OCI-LY1 (cell line): Measurements from ENCODE around the gene AP5S1.

Source experiments
- H2AFZ ChIP-seq: fragments of 200-600 bp; sonication (generic), shearing (Covaris generic); 2 replicates; pipeline ENCODE4 v1.6.0; 2014; ENCODE audit warnings: antibody characterized with exemption, mild to moderate bottlenecking, low read length
- H3F3A ChIP-seq: fragments of 200-600 bp; sonication (generic), shearing (Covaris generic); 2 replicates; pipeline ENCODE4 v1.6.0; 2014; ENCODE audit warnings: mild to moderate bottlenecking, antibody characterized with exemption, low read length, moderate library complexity; ENCODE audit not compliant: insufficient read depth
- H3K27ac ChIP-seq: fragments of 200-600 bp; sonication (generic); 2 replicates; pipeline ENCODE4 v1.5.1; 2014; ENCODE audit warnings: low read length, mixed run types, mild to moderate bottlenecking, low read depth; ENCODE audit not compliant: poor library complexity, severe bottlenecking
- H3K27me3 ChIP-seq: fragments of 200-600 bp; sonication (generic); 2 replicates; pipeline ENCODE4 v1.6.0; 2014; ENCODE audit warnings: antibody characterized with exemption, mild to moderate bottlenecking, low read length, moderate library complexity; ENCODE audit not compliant: insufficient read depth
- H3K36me3 ChIP-seq: fragments of 200-600 bp; sonication (generic); 2 replicates; pipeline ENCODE4 v1.6.1; 2014; ENCODE audit warnings: mild to moderate bottlenecking, antibody characterized with exemption, low read length, moderate library complexity, mixed read lengths; ENCODE audit not compliant: insufficient read depth
- H3K4me1 ChIP-seq: fragments of 200-600 bp; sonication (generic); 2 replicates; pipeline ENCODE4 v1.5.1; 2014; ENCODE audit warnings: mild to moderate bottlenecking, low read length, moderate library complexity; ENCODE audit not compliant: insufficient read depth, severe bottlenecking
- H3K4me2 ChIP-seq: fragments of 200-600 bp; sonication (generic), shearing (Covaris generic); 2 replicates; pipeline ENCODE4 v1.6.1; 2014; ENCODE audit warnings: low read length
- H3K4me3 ChIP-seq: fragments of 200-600 bp; sonication (generic); 2 replicates; pipeline ENCODE4 v1.5.1; 2014; ENCODE audit warnings: low read length, low read depth, mild to moderate bottlenecking, mixed read lengths; ENCODE audit not compliant: poor library complexity, severe bottlenecking
- H3K79me2 ChIP-seq: fragments of 200-600 bp; shearing (Covaris generic); 2 replicates; pipeline ENCODE4 v1.6.1; 2016; ENCODE audit warnings: mixed run types, low read length, mixed read lengths; ENCODE audit not compliant: insufficient read depth
- H3K9ac ChIP-seq: fragments of 200-600 bp; sonication (generic), shearing (Covaris generic); 2 replicates; pipeline ENCODE4 v1.6.1; 2014; ENCODE audit warnings: mild to moderate bottlenecking, low read length, mixed read lengths
- H3K9me2 ChIP-seq: fragments of 200-600 bp; sonication (generic), shearing (Covaris generic); 2 replicates; pipeline ENCODE4 v1.6.1; 2014; ENCODE audit warnings: low read depth, mild to moderate bottlenecking, low read length, mixed read lengths
- H3K9me3 ChIP-seq: fragments of 200-600 bp; shearing (Covaris generic); 2 replicates; pipeline ENCODE4 v1.6.1; 2014; ENCODE audit warnings: low read length, mixed read lengths
- H4K20me1 ChIP-seq: fragments of 200-600 bp; sonication (generic), shearing (Covaris generic); 2 replicates; pipeline ENCODE4 v1.6.0; 2016; ENCODE audit warnings: mild to moderate bottlenecking, low read length; ENCODE audit not compliant: insufficient read depth
- EZH2 ChIP-seq: fragments of 200-600 bp; sonication (generic), shearing (Covaris generic); IDR thresholded peaks from 2 replicates; pipeline ENCODE4 v1.8.0; 2017; ENCODE audit warnings: borderline replicate concordance, mixed run types, mild to moderate bottlenecking, antibody characterized with exemption, low read length, moderate library complexity, mixed read lengths
- TF ChIP-seq, protein P1 (sequence below): fragments of 200-600 bp; sonication (generic), shearing (Covaris generic); IDR thresholded peaks from 2 replicates; pipeline ENCODE4 v1.5.1; 2017; ENCODE audit warnings: mild to moderate bottlenecking, antibody characterized with exemption, low read length, moderate library complexity, mixed read lengths

AP5S1 gene

DNA sequence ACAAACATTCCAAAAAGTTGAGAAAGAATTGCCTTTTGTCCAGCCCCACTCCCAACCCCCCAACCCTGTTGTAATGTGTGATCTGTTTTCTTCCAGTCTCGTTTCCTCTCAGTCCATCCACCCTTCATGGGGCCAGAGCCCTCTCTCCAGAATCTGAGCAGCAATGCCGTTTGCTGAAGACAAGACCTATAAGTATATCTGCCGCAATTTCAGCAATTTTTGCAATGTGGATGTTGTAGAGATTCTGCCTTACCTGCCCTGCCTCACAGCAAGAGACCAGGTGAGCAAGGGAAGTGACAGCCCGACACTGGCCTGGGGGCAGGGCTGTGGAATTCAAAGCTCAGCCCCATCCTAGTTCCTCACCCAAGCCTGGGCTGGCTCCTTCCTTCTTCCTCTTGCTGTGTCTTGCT, 34.1 kb downstream of the AP5S1 start:
- H3K36me3 ChIP-seq, result peaks cover 37% of the 10 kb centered on the region
- no peaks in the 10 kb centered on the region for H4K20me1 ChIP-seq
- no peaks in the 10 kb centered on the region for H3K79me2 ChIP-seq
- H3K4me1 ChIP-seq, result no peaks in the 10 kb centered on the region
- TF ChIP-seq, protein P1, sequence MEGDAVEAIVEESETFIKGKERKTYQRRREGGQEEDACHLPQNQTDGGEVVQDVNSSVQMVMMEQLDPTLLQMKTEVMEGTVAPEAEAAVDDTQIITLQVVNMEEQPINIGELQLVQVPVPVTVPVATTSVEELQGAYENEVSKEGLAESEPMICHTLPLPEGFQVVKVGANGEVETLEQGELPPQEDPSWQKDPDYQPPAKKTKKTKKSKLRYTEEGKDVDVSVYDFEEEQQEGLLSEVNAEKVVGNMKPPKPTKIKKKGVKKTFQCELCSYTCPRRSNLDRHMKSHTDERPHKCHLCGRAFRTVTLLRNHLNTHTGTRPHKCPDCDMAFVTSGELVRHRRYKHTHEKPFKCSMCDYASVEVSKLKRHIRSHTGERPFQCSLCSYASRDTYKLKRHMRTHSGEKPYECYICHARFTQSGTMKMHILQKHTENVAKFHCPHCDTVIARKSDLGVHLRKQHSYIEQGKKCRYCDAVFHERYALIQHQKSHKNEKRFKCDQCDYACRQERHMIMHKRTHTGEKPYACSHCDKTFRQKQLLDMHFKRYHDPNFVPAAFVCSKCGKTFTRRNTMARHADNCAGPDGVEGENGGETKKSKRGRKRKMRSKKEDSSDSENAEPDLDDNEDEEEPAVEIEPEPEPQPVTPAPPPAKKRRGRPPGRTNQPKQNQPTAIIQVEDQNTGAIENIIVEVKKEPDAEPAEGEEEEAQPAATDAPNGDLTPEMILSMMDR, result no peak
- no peak for TF ChIP-seq EZH2
- H3K9ac ChIP-seq, result no peak overlapping the region
- no peak overlapping the region for H2AFZ ChIP-seq
- no peaks in the 10 kb centered on the region for H3K9me2 ChIP-seq
- H3K4me3 ChIP-seq, result no peak overlapping the region
- no peaks in the 10 kb centered on the region for H3K9me3 ChIP-seq
- H3F3A ChIP-seq, result no peaks in the 10 kb centered on the region
- H3K27ac ChIP-seq, result peak overlapping the region; percentile 45
- no peaks in the 10 kb centered on the region for H3K27me3 ChIP-seq
- no peak overlapping the region for H3K4me2 ChIP-seq

DNA sequence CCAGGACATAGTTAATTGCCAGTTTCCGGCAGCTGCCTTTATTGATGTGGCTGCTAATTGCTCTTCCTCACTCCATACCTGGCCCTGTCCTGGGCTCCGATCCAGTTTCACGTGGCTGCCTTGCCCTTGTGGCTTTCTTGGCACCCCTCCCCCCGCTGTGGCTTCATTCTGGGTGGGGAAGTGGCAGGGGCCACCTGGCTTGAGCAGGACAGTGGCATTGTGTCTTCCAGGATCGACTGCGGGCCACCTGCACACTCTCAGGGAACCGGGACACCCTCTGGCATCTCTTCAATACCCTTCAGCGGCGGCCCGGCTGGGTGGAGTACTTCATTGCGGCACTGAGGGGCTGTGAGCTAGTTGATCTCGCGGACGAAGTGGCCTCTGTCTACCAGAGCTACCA, 37.1 kb downstream of the AP5S1 start:
- Histone ChIP-seq H3K27ac (no peak overlapping the region), H3K9ac (no peak overlapping the region), H3K36me3 (peaks cover 54% of the 10 kb centered on the region)

DNA sequence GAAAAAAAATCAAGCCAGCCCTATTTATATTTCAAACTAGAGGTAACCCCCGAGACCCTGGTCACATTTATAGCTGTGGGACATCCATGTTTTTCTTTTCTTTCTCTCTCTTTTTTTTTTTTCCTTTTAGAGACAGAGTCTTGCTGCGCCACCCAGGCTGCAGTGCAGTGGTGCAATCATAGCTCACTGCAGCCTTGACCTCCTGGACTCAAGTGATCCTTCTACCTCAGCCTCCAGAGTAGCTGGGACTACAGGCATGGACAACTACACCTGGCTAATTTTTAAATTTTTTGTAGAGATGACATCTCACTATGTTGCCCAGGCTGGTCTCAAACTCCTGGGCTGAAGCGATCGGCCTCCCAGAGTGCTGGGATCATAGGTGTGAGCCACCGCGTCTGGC, 38.3 kb downstream of the AP5S1 start:
- Histone ChIP-seq H3K4me3 (no peak overlapping the region), H3K4me2 (no peak overlapping the region), H2AFZ (no peak overlapping the region), H3K36me3 (peaks cover 67% of the 10 kb centered on the region), H3K9ac (no peak overlapping the region), H3K27me3 (no peaks in the 10 kb centered on the region), H3K9me3 (peaks cover 3% of the 10 kb centered on the region; the same call in 1 of the 2 replicates), H3K4me1 (no peaks in the 10 kb centered on the region), H3K79me2 (no peaks in the 10 kb centered on the region), H3K9me2 (no peaks in the 10 kb centered on the region), H4K20me1 (no peaks in the 10 kb centered on the region), H3K27ac (no peak overlapping the region), H3F3A (no peaks in the 10 kb centered on the region)
- no peak for TF ChIP-seq EZH2
- TF ChIP-seq, protein P1, result no peak

More for the DNA sequence above, 37.1 kb downstream of the AP5S1 start:
- H3K9me2 ChIP-seq, result no peaks in the 10 kb centered on the region
- no peaks in the 10 kb centered on the region for H3K4me1 ChIP-seq
- no peak overlapping the region for H3K4me2 ChIP-seq
- H3K4me3 ChIP-seq, result no peak overlapping the region
- no peaks in the 10 kb centered on the region for H3K79me2 ChIP-seq
- H3K27me3 ChIP-seq, result no peaks in the 10 kb centered on the region
- H2AFZ ChIP-seq, result no peak overlapping the region
- H3F3A ChIP-seq, result no peaks in the 10 kb centered on the region
- H3K9me3 ChIP-seq, result peaks cover 3% of the 10 kb centered on the region; the same call in 1 of the 2 replicates
- no peaks in the 10 kb centered on the region for H4K20me1 ChIP-seq
- TF ChIP-seq, protein P1, result no peak
- TF ChIP-seq EZH2, result no peak
